Nephron (organoid): ENCODE measurements around the gene IRF8.

Experiments used
- H3K27ac Mint-ChIP-seq, 3 experiments: 2 replicates each; pipeline ENCODE4 v1.8.0; 2020; ENCODE audit warnings: mixed read lengths in 3 of 3, mild to moderate bottlenecking in 2 of 3, moderate library complexity in 1 of 3
- H3K27me3 Mint-ChIP-seq: 2 replicates; pipeline ENCODE4 v1.8.0; 2021; ENCODE audit warnings: low read depth, mild to moderate bottlenecking, moderate library complexity, mixed read lengths
- H3K36me3 Mint-ChIP-seq: 2 replicates; pipeline ENCODE4 v1.8.0; 2020; ENCODE audit warnings: low read depth, mixed read lengths
- H3K4me1 Mint-ChIP-seq: 2 replicates; pipeline ENCODE4 v1.8.0; 2020; ENCODE audit warnings: mixed read lengths
- H3K4me3 Mint-ChIP-seq, 3 experiments: 2 replicates each; pipeline ENCODE4 v1.8.0; 2020; ENCODE audit warnings: mild to moderate bottlenecking in 3 of 3, mixed read lengths in 3 of 3, moderate library complexity in 2 of 3
- H3K9me3 Mint-ChIP-seq: 2 replicates; pipeline ENCODE4 v1.8.0; 2020; ENCODE audit warnings: mixed read lengths
- CTCF ChIP-seq, 3 experiments: fragments of 200-600 bp; sonication (generic); IDR thresholded peaks; one replicate each; pipeline ENCODE4 v1.5.0; 2021; ENCODE audit warnings: antibody characterized with exemption in 3 of 3; ENCODE audit not compliant: unreplicated experiment in 3 of 3

IRF8 gene

GRCh38 chr16:85879975-85880831, 18.8 kb upstream of the IRF8 start:
- Mint-ChIP-seq H3K36me3 (no peaks in the 10 kb centered on the region), H3K27me3 (peaks cover 73% of the 10 kb centered on the region), H3K27ac (no peak overlapping the region), H3K4me3 (no peak overlapping the region), H3K9me3 (peaks cover 10% of the 10 kb centered on the region), H3K4me1 (no peaks in the 10 kb centered on the region)
- no peak for TF ChIP-seq CTCF (IDR thresholded peaks at IDR 0.05; ENCODE audit: unreplicated experiment in 3 of 3)

- Mint-ChIP-seq H3K4me1 (no peaks in the 10 kb centered on the region), H3K36me3 (no peaks in the 10 kb centered on the region), H3K4me3 (no peak overlapping the region), H3K27ac (no peak overlapping the region), H3K9me3 (peaks cover 6% of the 10 kb centered on the region), H3K27me3 (peaks cover 73% of the 10 kb centered on the region)
- no peak for TF ChIP-seq CTCF (IDR thresholded peaks at IDR 0.05; ENCODE audit: unreplicated experiment in 3 of 3)
Measured at GRCh38 chr16:85880861-85881260, 18.1 kb upstream of the IRF8 start.

DNA sequence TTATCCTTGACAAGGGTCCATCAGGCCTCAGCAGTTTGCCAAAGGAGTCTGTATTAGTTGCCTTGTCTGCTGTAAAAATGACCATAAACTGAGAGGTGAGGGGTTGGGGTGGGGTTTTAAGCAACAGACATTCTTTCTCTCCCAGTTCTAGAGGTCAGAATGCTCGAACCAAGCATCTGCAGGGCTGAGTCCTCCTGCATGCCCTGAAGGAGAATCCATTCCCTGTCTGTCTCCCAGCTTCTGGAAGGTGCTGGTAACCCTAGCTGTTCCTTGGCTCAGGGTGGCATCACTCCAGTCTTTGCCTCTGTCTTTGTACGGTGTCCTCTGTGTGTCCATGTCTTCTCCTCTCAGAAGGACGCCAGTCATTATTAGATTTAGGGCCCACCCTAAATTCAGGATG, 17.5 kb upstream of the IRF8 start:
- Mint-ChIP-seq H3K4me3 (no peak overlapping the region), H3K9me3 (peaks cover 6% of the 10 kb centered on the region), H3K4me1 (no peaks in the 10 kb centered on the region), H3K27ac (no peak overlapping the region), H3K27me3 (peaks cover 73% of the 10 kb centered on the region), H3K36me3 (no peaks in the 10 kb centered on the region)
- no peak for TF ChIP-seq CTCF (IDR thresholded peaks at IDR 0.05; ENCODE audit: unreplicated experiment in 3 of 3)

- Mint-ChIP-seq H3K36me3 (no peaks in the 10 kb centered on the region), H3K4me3 (no peak overlapping the region), H3K27ac (no peak overlapping the region), H3K9me3 (peaks cover 3% of the 10 kb centered on the region), H3K4me1 (no peaks in the 10 kb centered on the region), H3K27me3 (peaks cover 78% of the 10 kb centered on the region)
- TF ChIP-seq CTCF (IDR thresholded peaks at IDR 0.05; ENCODE audit: unreplicated experiment in 3 of 3) = no peak
Measured at GRCh38 chr16:85882181-85882810, 16.7 kb upstream of the IRF8 start.

GRCh38 chr16:85883813-85884212, 15.1 kb upstream of the IRF8 start:
- peaks cover 89% of the 10 kb centered on the region for H3K27me3 Mint-ChIP-seq
- peaks cover 2% of the 10 kb centered on the region for H3K9me3 Mint-ChIP-seq
- no peak overlapping the region for H3K27ac Mint-ChIP-seq
- TF ChIP-seq CTCF (IDR thresholded peaks at IDR 0.05; ENCODE audit: unreplicated experiment in 3 of 3) = no peak
- H3K4me1 Mint-ChIP-seq = no peaks in the 10 kb centered on the region
- H3K4me3 Mint-ChIP-seq = no peak overlapping the region
- no peaks in the 10 kb centered on the region for H3K36me3 Mint-ChIP-seq
